ENCODE data around the gene SLC4A7.

GRCh38 chr3:27451842-27452241 is 32.3 kb downstream of the SLC4A7 start:
- TF ChIP-seq EZH2 (IDR thresholded peaks at IDR 0.05; ENCODE audit: insufficient read depth, poor library complexity, severe bottlenecking) (no peak), EZH2phosphoT487 (IDR thresholded peaks at IDR 0.05; ENCODE audit: insufficient read depth, low read depth) (no peak)
